Esophagus squamous epithelium (tissue), 4 donors: Measurements from ENCODE around the gene TRMT10B.
"Not testable (repeated sequence)": the region's sequence is repeated elsewhere in the genome, so short reads cannot be mapped to it uniquely, and the experiment has no call there.

ENCODE experiments used
- CTCF ChIP-seq, 6 experiments: fragments of 450-650 bp in 4 of 6; fragments of 200-600 bp in 2 of 6; sonication (generic) in 2 of 6; IDR thresholded peaks; one replicate each; pipeline ENCODE4 v1.5.1; 2016 to 2019; ENCODE audit warnings: antibody characterized with exemption in 6 of 6, mild to moderate bottlenecking in 4 of 6, moderate library complexity in 4 of 6
- POLR2A ChIP-seq, 4 donors: fragments of 450-650 bp; IDR thresholded peaks; one replicate each; pipeline ENCODE4 v1.6.1; 2017; ENCODE audit warnings: antibody characterized with exemption in 4 of 4, mild to moderate bottlenecking in 4 of 4, moderate library complexity in 3 of 4

DNA sequence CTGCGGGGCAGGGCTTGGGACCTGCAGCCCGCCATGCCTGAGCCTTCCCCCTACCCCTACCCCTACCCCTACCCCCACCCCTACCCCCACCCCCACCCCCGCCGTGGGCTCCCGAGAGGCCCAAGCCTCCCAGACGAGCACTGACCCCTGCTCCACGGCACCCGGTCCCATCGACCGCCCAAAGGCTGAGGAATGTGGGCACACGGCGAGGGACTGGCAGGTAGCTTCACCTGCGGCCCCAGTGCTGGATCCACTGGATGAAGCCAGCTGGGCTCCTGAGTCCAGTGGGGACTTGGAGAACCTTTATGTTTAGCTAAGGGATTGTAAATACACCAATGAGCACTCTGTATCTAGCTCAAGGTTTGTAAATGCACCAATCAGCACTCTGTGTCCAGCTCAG, 1.5 kb upstream of the TRMT10B start:
- not testable (repeated sequence) for TF ChIP-seq CTCF, POLR2A (IDR thresholded peaks at IDR 0.05)
